C1 segment of cervical spinal cord (tissue), 14 donors: ENCODE results near the gene FAM163B.

Source experiments
- DNase-seq, 14 donors: peaks; one replicate each; lab custom pipeline; 2025; lab: John Stamatoyannopoulos, UW

The FAM163B gene

DNA sequence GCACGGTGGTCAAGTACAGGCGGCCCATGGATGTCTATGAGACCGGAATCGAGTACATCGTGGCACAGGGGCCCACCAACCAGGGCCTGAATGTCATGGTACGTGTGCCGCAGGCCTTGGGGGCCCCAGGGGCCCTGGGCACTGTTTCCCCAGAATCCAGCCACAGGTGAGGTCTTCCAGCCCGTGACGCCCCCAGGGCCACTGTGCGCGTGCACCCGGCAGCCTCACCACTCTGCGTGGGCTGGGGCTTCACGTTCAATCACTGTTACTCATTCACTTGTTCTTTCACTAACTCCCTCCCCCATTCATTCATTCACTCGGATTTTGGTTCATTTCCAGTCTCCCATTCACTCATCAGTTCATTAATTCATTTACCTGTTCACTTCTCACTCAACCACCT lies 62.1 kb downstream of the FAM163B start:
- DNase-seq: no peak

- no peak for DNase-seq
Observed at GRCh38 chr9:133546287-133546680, 62.9 kb downstream of the FAM163B start.

DNA sequence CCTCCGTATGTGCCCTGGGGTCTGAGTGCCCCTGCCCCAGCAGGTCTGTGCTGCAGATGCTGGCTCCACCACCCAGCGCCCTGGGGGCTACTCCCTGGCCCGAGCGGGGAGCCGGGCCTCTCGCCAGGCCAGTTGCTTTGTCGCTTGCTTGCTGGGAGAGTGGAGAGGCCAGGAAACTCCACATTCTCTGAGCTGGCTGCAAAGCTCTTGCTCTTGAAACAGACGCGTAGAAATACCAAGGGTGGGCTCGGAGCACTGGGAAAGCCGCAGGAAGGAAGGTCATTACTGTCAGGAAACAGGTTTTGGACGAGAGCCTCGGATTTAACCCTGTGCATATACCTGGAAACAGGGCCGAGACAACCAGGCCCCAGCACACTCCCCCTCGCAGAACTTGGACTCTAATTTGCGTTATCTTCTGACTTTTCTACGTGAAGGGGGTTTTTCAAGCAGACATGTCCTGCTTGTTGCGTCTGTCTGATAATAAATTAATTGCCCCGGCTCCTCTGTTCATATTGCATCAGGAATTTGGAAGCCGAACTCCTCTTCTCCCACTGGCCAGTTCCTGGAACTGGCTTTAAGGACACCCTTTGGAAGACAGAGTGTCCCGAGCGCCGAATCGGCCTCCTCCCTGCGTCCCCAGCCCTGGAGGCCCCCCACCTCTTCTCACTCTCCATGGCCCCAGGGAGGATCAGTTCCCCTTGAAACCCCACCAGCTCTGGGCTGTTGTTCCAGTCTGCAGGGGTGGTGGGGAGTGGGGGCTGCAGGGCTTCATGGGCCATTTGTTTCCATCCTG lies 63.5 kb downstream of the FAM163B start:
- DNase-seq: no peak

GRCh38 chr9:133543772-133544467 lies 65.3 kb downstream of the FAM163B start:
- peak in 1 of 14 donors; percentile 34 for DNase-seq

DNA sequence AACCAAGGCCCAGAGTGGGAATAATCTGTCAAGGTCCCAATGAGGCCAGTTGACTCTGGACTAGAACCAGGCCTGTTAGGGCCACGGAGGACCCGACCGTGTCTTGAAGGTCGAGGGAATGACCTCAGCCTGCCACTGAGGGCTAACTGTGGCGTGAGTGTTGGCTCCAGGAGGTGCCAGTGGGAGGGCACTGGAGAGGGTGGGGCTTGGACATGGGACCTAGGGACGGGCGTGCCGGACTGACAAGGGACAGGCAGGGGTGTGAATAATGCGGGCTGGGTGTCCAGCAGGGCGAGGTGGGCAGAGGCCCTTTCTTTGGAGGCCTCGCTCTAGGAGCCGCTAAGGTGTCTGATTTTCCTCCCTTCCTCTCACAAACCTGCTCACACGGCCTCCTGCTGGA lies 67.2 kb downstream of the FAM163B start:
- no peak for DNase-seq

DNA sequence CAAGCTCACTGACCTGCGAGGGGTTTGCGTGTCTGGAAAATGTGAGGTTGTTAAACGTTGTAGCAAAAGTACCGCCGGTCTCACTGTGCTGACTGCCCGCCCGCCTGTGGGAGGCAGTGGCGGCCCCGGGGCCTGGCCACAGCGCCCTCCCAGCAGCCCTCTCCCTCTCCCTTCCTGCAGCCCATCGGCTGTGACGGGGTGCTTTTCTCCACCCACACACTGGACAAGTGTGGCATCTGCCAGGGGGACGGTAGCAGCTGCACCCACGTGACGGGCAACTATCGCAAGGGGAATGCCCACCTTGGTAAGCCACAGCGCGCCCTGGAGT lies 68.5 kb downstream of the FAM163B start:
- no peak for DNase-seq

GRCh38 chr9:133539991-133540697 lies 69.0 kb downstream of the FAM163B start:
- peak in 4 of 14 donors; percentile 14 to 33 (median 20) for DNase-seq

GRCh38 chr9:133538851-133539833 lies 70.0 kb downstream of the FAM163B start:
- peak in 9 of 14 donors; percentile 24 to 67 (median 46) for DNase-seq

DNA sequence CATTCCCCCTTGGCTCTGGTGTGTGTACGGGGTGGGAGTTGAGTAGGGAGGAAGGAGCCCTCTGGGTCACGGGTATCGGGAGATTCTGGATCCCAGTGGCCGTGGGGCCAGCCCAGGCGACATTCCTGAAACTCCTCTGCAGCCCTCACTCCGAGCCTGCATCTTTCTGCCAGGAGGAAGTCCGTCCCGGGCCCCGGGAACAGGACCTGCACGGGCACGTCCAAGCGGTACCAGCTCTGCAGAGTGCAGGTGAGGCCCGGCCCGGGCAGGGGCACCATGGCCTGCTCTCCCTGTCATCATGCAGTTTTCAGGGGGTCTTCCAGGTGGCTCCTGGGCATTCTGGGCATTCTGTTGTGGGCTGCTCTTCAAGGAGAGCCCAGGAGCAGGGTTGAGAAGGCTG lies 71.0 kb downstream of the FAM163B start:
- DNase-seq: no peak

DNA sequence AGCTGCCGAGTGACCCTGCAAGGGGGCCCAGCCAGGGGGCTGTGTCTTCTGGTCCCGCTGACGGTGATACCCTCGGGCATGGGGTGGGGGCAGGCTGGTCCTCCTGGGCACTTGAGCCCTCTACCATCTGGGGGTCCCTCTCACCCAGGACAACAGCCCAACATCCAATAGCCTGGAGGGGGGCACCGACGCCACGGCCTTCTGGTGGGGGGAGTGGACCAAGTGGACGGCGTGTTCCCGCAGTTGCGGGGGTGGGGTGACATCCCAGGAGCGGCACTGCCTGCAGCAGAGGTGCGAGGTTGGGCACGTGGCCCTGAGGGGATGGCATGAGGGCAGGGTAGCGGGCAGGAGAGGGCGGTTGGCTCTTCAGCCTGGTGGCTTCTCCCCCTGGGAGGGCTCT lies 71.9 kb downstream of the FAM163B start:
- DNase-seq: no peak

DNA sequence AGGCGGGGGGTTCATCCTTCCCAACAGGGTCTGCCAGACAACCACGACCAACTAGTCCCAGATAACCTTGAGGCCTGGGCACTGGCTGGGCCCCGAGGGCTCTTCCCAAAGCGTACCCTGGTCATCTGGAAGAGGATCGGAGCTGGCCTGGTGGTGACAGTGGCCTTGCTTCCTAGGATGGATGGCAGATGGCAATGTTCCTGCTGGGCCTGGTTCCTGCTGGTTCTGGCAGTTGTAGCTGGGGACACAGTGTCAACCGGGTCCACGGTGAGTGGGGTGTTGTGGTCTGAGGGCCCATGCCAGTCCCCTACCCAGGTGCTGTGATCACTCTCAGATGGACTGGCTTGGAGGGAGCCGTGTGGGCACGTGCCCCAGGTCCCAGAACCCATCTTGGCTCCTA lies 72.7 kb downstream of the FAM163B start:
- DNase-seq: peak in 1 of 14 donors; percentile 84

DNA sequence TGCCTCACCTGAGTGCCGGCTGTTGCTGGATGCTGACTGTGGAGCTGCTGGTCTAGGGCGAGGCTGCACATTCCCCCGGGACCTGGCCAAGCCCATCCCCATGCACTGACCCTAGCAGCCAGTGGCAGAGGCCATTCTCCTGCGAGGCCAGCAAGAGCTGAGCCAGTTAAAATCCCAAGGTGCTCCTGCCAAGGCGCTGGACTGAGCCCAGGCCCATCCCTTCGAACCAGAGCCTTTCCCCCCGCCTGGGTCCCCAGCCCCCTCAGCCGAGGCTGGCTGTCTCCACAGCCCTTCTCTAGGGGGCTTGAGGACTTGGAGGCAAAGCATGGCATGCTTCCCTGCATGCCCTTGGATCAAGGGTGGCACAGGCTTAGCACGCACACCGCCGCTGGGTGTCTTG lies 73.1 kb downstream of the FAM163B start:
- DNase-seq: no peak

DNA sequence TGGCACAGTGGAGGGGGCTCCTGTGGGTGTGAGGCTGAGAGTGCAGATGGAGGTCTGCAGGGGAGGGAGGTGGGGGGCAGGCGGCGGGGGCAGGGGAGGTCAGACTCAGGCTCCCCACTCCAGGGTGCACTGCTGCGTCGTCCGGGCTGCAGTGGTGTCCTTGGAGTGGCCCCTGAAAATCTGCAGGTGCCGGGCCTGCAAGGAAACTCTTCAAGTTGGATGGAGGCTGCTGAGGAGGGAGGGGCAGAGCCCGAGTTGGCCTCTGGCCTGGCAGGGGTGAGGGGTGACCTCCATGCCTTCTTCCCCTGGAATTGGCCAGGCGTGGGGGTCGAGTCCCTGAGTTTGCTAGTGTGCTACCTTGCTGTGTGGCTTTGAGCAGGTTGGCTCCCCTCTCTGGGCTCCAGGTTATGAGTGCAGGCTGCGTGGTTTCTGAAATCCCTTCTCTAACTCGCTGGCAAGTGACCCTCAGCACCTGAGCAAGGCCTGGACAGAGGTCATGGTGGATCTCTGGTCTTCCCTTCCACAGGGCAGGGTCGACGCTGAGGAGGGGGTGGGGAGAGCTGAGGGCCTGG lies 73.8 kb downstream of the FAM163B start:
- no peak for DNase-seq

DNA sequence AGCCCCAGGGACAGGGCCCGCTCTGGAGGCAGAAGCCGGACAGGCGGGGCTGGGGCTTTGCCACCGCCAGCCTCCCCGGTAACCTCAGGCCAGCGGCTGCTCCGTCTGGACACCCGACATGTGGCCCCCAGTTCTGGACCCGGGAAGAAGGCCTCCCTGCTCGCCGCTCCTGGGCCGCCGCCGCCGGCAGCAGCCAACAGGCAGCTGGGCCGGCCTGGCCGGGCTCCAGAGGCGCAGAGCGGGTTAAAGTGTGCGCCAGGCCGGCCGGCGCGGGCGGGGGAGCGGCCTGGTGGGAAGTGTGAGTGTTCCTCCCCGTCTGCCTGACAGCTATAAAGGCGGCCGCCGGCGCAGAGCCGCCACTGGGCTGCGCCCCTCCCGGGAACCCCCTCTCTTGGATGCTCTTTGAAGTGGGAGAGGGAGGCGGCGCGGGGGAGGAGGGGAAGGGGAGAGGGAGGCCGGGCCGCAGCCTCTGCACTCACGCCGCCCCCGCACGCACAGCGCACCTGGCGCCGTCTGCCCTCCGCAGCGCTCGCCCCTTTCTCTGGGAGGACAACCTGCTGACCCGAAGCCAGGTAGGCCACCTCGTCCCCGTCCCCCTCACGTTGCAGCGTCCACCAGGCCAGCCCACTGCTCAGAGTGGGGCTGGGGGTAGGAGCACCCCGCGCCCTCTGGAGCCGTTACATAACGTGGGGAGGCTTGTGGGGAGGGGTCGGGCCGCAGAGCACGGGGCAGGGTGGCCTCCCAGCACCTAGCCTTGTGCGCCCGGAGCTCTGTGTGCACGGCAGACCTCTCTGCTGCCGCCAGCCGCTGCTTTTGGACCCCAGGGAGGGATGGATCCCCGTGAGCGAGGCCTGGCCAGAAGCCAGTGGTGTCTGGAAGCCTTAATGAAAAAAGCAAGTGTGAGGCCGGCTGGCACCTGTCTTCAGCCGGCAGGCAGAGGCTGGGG lies 74.6 kb downstream of the FAM163B start, which contains the start of gene ADAMTSL2:
TSS of gene ADAMTSL2 (plus strand) at position 359 of the 946 bp plus-strand sequence. CDS start 2,009 bp downstream, outside the sequence.
- DNase-seq: peak in 11 of 14 donors; percentile 19 to 80 (median 50)

- peak in 6 of 14 donors; percentile 23 to 73 (median 58) for DNase-seq
Observed at GRCh38 chr9:133533857-133534256, 75.3 kb downstream of the FAM163B start.

GRCh38 chr9:133532937-133533668 lies 76.1 kb downstream of the FAM163B start:
- peak in 8 of 14 donors; percentile 9 to 67 (median 38) for DNase-seq

- DNase-seq: no peak
Observed at GRCh38 chr9:133531293-133531692, 77.9 kb downstream of the FAM163B start.

DNA sequence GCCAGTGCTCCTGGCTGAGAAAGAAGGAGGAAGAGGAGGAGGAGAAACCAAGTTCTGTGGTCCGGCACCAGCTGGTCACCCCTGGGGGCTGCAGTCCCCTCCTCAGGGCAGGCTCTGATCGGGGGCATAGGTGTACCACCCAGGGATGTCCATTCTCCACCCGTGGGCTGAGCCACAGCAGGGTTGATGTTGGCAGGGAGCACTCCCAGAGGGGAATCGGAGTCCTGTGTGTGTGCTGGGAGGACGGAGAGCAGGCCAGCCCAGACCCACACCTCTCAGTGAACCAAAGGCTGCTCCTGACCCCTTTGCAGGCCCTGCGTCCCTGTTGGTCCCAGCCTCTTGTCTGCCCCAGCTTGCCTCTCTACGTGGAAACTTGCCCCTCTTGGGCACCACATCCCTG lies 79.3 kb downstream of the FAM163B start:
- no peak for DNase-seq

GRCh38 chr9:133529457-133529856 lies 79.7 kb downstream of the FAM163B start:
- no peak for DNase-seq
